Measurements from ENCODE around the gene ZNF432.
A peak's percentile ranks its signal among the peaks of the same experiment; 100 is the strongest.

Gene ZNF432

DNA sequence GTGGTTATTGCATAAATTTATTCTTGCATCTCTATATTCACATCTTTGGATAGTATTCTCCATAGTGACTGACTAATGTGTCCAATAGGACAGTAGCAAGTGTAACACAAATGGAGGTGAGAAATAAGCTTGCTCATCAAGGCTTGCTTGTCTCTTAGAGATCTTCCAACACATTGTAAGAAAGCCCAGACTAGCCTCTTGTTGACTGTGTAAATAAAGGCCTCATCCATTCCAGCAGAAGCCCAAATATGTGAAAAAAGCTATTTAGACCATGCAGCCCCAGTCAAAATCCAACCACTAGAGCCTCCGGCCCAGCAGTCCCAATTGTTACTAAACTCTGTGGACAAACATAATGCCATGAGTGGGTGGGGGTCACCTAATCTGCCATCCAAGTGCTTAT lies 38.0 kb downstream of the ZNF432 start:
- no peak for DNase-seq (ENCODE audit: low read depth in 1 of 2, low spot score in 1 of 2)

DNA sequence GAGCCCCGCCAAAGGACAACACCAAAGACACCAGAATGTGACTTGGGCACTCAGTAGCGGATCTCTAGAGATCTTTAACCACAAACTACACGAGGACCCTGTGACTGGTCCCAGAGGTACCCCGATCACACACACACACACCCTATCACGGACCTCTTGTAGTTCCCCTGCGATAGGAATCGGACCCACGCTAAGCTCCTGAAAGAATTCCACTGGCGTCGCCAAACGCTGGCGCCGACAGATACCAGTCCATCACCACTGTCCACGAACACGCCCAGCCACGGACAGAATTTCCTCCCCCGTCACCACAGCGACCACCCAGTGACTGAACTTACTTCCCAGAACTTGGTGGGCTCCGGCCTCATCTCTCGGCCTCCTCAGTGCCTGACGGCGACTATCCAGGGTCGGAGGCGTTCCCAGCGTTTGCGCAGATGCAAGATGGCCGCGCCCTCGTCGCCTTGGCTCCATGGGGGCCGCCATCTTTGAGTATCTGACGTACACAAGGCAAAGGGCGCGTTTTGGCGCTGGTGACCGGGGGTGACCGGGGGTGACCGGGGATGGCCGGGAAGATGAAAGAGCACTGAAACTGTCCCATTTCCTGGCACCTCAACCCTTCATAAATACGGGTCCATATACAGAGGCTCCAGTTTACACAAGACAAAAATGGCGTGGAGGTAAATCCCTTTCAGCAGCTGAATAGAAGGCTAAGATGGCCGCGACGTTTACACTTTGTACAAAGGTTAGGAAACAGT lies 40.7 kb downstream of the ZNF432 start, which contains the start of gene ZNF615:
ZNF615 (minus strand) TSS at position 406 of the 752 bp plus-strand sequence. CDS start 4,500 bp downstream, outside the sequence.
- peak; percentile 82 to 85 for DNase-seq (ENCODE audit: low read depth in 1 of 2, low spot score in 1 of 2)

DNA sequence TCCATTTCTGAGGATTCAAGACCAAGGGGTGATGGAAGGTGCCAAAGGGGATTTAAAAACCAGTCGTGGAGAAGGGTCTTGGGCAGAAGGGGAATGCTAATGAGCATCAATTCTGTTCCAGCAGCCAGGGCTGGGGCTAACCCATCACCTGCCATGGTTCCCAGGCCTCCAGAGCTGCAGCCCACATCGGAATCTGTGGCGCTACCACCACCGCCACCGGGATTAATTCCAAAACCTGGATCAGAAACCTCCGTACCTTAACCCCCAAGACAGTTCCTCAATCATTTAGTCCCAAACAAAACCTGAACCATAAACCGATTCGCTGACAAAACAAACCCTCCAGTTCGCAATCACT lies 41.2 kb downstream of the ZNF432 start:
- DNase-seq (ENCODE audit: low read depth in 1 of 2, low spot score in 1 of 2) = no peak

DNA sequence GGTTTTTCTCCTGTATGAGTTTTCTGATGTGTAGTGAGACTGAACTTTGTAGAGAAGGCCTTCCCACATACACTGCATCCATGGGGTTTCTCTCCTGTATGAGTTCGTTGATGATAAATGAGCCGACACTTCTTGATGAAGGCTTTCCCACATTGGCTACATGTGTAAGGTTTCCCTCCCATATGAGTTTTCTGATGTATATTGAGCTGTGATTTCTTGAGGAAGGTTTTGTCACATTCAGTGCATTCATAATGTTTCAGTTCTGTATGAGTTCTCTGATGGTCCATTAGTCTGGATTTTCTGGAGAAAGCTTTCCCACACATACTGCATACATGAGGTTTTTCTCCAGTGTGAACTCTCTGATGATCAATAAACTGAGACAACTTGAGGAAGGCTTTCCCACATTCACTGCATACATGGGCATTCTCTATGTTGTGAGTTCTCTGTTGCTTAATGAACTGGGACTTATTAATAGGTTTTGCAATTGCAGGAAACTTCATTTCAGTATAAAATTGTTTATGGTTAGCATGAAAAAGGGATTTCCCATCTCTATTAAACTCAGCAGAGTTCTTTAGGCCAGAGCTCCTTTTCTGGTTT lies 54.5 kb downstream of the ZNF432 start:
- DNase-seq (ENCODE audit: low read depth in 1 of 2, low spot score in 1 of 2) = no peak

DNA sequence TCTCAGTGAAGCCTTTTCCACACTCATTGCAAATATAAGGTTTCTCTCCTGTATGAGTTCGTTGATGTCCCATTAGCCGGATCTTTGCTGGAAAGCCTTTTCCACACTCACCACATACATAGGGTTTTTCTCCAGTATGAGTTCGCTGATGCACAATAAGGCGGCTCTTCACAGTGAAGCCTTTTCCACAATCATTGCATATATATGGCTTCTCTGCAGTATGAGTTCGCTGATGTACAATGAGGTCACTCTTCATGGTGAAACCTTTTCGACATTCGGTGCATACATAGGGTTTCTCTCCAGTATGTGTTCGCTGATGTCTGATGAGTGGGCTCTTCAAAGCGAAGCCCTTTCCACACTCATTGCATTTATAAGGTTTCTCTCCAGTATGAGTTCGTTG lies 55.2 kb downstream of the ZNF432 start:
- no peak for DNase-seq (ENCODE audit: low read depth in 1 of 2, low spot score in 1 of 2)

DNA sequence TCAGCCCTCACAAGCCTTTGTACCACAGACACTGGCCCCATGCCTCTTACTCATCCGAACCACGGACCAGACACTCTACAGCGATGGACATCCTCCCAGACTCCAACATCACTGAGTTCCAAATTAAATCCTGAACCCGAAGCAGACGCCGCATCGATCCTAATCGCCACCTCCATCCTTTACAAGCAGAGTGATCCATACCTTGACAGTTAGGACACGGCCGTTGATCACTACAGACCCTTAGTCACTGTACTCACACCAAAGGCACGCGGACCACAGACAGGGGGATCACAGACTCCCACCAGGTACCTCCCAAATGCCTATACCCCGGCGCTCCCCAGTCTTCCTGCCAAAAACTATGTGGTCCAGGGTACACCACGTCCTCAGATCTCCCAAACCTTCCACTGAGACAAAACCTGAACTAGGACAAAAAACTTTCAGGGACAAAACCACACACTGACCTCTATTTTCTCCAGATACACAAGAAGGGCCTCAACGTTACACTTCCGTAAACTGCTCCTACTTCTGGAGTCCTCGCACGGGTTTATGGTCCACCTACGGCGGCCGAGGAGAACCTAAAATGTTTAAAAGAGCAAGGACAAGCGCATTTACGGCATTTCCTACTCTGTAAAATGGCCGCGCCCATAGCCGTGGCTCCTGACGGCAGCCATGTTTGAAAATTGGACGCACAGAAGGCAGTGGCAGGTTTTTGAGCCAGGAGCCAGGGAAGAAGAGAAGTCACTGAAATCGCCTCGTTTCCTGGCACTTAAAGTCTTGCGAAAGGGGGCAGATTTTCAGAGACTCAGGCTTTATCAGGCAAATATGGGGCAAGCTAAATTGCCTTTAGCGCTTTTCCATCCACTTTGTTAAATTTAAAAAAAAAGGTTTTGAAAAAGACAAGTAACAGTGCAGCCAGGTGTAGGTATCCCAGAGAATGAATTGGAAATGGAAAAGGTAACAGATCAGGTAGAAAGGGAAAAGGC lies 62.0 kb downstream of the ZNF432 start, which contains the start of gene ZNF350:
ZNF350 (minus strand) TSS at position 532 of the 983 bp plus-strand sequence. CDS start 12,480 bp downstream, outside the sequence.
- peak; percentile 61 to 87 for DNase-seq (ENCODE audit: low read depth in 1 of 2, low spot score in 1 of 2)

DNA sequence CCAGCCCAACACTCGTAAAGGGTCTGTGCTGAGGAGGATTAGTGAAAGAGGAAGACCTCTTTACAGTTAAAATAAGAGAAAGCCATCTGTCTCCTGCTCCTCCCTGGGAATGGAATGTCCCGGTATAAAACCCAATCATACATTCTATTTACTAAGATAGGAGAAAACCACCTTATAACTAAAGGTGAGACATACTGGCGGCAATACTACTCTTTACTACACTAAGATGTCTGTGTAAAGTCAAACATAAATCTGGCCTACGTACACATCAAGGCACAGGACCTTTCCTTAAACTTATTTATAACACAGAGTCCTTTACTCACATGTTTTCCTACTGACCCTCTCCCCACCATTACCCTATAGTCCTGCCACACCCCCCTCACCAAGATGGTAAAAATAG lies 65.3 kb downstream of the ZNF432 start:
- no peak for DNase-seq (ENCODE audit: low read depth in 1 of 2, low spot score in 1 of 2)

Data from activated CD4-positive, alpha-beta T cell treated with anti-CD3 and anti-CD28 coated beads, Interleukin-2, amount 50 U/mL, for 24 hours (primary cell).